ENCODE measurements around the gene SRP9. TPM values are rescaled to one million over a fixed set of nuclear protein-coding genes. Genes with fewer than 3 reads are reported as not detected.
A peak's percentile ranks its signal among the peaks of the same experiment; 100 is the strongest.

SRP9 gene
- total RNA-seq, 1 donor from 2014 or later, result 120 TPM

DNA sequence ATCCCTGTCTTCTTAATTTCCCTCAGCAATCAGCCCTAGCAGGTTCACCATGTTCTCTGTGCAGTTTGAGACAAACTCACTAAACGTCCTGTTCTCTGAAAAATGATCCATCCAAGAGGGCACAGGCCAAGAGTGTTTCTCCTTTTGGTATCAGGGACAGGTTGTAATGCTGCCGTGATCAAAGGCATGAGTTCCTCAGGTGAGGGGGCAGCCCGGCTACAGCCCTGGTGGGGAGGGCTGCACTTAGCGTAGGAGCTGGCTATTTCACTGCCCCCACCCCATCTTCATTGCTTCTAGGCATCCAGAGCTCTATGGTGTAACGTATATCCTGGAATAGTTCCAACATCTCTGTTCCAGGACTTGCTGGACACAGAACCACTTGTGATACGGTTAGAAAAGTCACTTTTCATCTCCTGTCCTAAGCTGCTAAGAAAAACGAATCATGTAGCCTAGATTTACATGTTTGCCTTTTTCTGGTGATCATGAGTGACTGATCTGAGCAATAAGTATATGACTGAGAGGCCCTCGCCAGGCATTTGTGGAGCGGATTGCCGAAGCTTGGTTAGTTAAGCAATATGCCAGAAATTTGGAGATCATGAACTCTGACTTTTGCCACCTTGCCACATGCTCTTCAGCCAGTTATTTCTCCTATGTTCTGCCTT, 41.1 kb upstream of the SRP9 start:
- Histone ChIP-seq H3K27me3 (no peaks in the 10 kb centered on the region), H3K4me1 (peaks cover 35% of the 10 kb centered on the region), H3K9me3 (no peaks in the 10 kb centered on the region), H3K27ac (peak overlapping the region; percentile 72), H3K36me3 (no peaks in the 10 kb centered on the region), H3K4me3 (no peak overlapping the region)
- TF ChIP-seq POLR2A (IDR thresholded peaks at IDR 0.05) (no peak), CTCF (IDR thresholded peaks at IDR 0.05) (no peak), POLR2AphosphoS5 (IDR thresholded peaks at IDR 0.05; ENCODE audit: insufficient read depth in 1 of 2, low read depth in 1 of 2) (no peak)
- no peak for DNase-seq (ENCODE audit: extremely low spot score in 2 of 2)
- intact Hi-C loops (cut with DNase I), result no loop called here

DNA sequence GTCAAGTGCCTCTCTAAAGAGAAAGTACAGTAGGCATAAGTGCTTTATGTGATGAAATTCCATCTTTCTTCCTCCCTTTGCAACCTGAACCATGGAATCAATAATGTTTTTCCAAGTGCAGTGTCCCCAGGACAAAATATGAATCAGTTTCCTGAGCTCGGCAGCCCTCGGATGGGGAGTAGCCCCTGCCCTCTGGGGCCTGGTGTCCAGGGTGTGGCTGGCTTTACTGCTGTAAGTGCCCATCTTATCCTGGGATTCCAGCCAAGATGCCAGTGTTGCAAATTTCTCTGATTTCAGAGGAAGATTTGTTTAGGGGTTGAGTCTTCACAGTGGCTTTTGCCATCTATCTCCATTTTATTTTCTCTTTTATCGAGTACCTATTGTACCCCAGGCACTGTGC, 40.5 kb upstream of the SRP9 start:
- Histone ChIP-seq H3K27me3 (no peaks in the 10 kb centered on the region), H3K36me3 (no peaks in the 10 kb centered on the region), H3K4me1 (peaks cover 35% of the 10 kb centered on the region), H3K4me3 (no peak overlapping the region), H3K9me3 (no peaks in the 10 kb centered on the region), H3K27ac (peak overlapping the region; percentile 72)
- DNase-seq (ENCODE audit: extremely low spot score in 2 of 2), result no peak
- TF ChIP-seq POLR2A (IDR thresholded peaks at IDR 0.05) (no peak), POLR2AphosphoS5 (IDR thresholded peaks at IDR 0.05; ENCODE audit: insufficient read depth in 1 of 2, low read depth in 1 of 2) (no peak), CTCF (IDR thresholded peaks at IDR 0.05) (no peak)
- intact Hi-C loops (cut with DNase I), result no loop called here

DNA sequence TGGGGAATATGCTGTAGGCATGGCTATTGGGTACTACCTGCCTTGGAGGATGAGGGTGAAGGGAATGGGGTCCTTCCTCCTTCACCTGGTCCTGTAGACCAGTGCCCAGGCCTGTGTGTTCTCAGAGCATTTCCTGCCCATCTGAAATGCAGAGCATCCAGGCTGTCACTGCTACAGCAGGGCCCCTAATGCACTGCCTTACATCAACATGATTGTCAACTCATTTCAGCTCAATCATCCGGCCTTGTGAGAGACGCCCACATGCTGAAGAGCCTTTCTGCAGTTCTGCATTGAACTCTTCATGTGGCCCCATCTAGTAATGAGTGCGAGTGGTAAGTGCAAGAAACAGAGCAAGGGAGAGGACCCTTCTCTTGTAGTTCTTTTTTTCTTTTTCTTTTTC, 39.8 kb upstream of the SRP9 start:
- intact Hi-C loops (cut with DNase I), result no loop called here
- Histone ChIP-seq H3K27ac (no peak overlapping the region), H3K4me3 (no peak overlapping the region), H3K9me3 (no peaks in the 10 kb centered on the region), H3K36me3 (no peaks in the 10 kb centered on the region), H3K27me3 (no peaks in the 10 kb centered on the region), H3K4me1 (peaks cover 35% of the 10 kb centered on the region)
- TF ChIP-seq POLR2AphosphoS5 (IDR thresholded peaks at IDR 0.05; ENCODE audit: insufficient read depth in 1 of 2, low read depth in 1 of 2) (no peak), POLR2A (IDR thresholded peaks at IDR 0.05) (no peak), CTCF (IDR thresholded peaks at IDR 0.05) (no peak)
- no peak for DNase-seq (ENCODE audit: extremely low spot score in 2 of 2)

GRCh38 chr1:225738763-225739162, 38.9 kb upstream of the SRP9 start:
- TF ChIP-seq POLR2A (IDR thresholded peaks at IDR 0.05), result no peak
- no peak for TF ChIP-seq POLR2AphosphoS5 (IDR thresholded peaks at IDR 0.05; ENCODE audit: insufficient read depth in 1 of 2, low read depth in 1 of 2)
- Histone ChIP-seq H3K27ac (no peak overlapping the region), H3K4me3 (no peak overlapping the region), H3K27me3 (no peaks in the 10 kb centered on the region), H3K36me3 (no peaks in the 10 kb centered on the region), H3K9me3 (no peaks in the 10 kb centered on the region), H3K4me1 (peaks cover 35% of the 10 kb centered on the region)
- intact Hi-C loops (cut with DNase I), result no loop called here
- DNase-seq (ENCODE audit: extremely low spot score in 2 of 2), result no peak

GRCh38 chr1:225739542-225740107, 38.0 kb upstream of the SRP9 start:
- TF ChIP-seq POLR2AphosphoS5 (IDR thresholded peaks at IDR 0.05; ENCODE audit: insufficient read depth in 1 of 2, low read depth in 1 of 2) (no peak), POLR2A (IDR thresholded peaks at IDR 0.05) (no peak), CTCF (IDR thresholded peaks at IDR 0.05) (no peak)
- DNase-seq (ENCODE audit: extremely low spot score in 2 of 2), result no peak
- H3K36me3 ChIP-seq, result no peaks in the 10 kb centered on the region
- no peaks in the 10 kb centered on the region for H3K27me3 ChIP-seq
- no peak overlapping the region for H3K27ac ChIP-seq
- H3K4me3 ChIP-seq, result no peak overlapping the region
- peaks cover 33% of the 10 kb centered on the region for H3K4me1 ChIP-seq
- no peaks in the 10 kb centered on the region for H3K9me3 ChIP-seq
- intact Hi-C loops (cut with DNase I), result no loop called here
